ENCODE data around the gene CORO1C. TPM values are rescaled to one million over a fixed set of nuclear protein-coding genes. Genes with fewer than 3 reads are reported as not detected.
A peak's percentile ranks its signal among the peaks of the same experiment; 100 is the strongest.
"Not testable (repeated sequence)": the region's sequence is repeated elsewhere in the genome, so short reads cannot be mapped to it uniquely, and the experiment has no call there.

Gene CORO1C
- total RNA-seq, 1 donor from 2014 or later, result 166 TPM

GRCh38 chr12:108633534-108634248 is 97.6 kb downstream of the CORO1C start, which contains the start of gene SELPLG:
TSS of gene SELPLG (minus strand) at chr12:108633894. CDS start at chr12:108624307, 9,587 bp downstream.
- DNase-seq, result no peak

GRCh38 chr12:108633081-108633533 is 98.2 kb downstream of the CORO1C start:
- DNase-seq, result no peak

- not testable (repeated sequence) for DNase-seq
Measured at GRCh38 chr12:108631261-108631660, 100.1 kb downstream of the CORO1C start.

- no peak for DNase-seq
Measured at GRCh38 chr12:108630481-108631207, 100.7 kb downstream of the CORO1C start.

GRCh38 chr12:108629824-108630476 is 101.4 kb downstream of the CORO1C start:
- DNase-seq, result no peak

- no peak for DNase-seq
Measured at GRCh38 chr12:108629151-108629550, 102.2 kb downstream of the CORO1C start.

GRCh38 chr12:108627134-108627920 is 104.0 kb downstream of the CORO1C start:
- DNase-seq, result no peak

GRCh38 chr12:108625228-108625627 is 106.1 kb downstream of the CORO1C start:
- DNase-seq, result no peak

GRCh38 chr12:108623577-108623976 is 107.7 kb downstream of the CORO1C start:
- DNase-seq, result no peak

GRCh38 chr12:108622921-108623514 is 108.3 kb downstream of the CORO1C start:
- DNase-seq, result no peak

- no peak for DNase-seq
Measured at GRCh38 chr12:108622421-108622820, 108.9 kb downstream of the CORO1C start.

GRCh38 chr12:108621161-108621560 is 110.2 kb downstream of the CORO1C start:
- no peak for DNase-seq

GRCh38 chr12:108620236-108620879 is 111.0 kb downstream of the CORO1C start:
- no peak for DNase-seq

- no peak for DNase-seq
Measured at GRCh38 chr12:108619369-108620160, 111.8 kb downstream of the CORO1C start.

- not testable (repeated sequence) for DNase-seq
Measured at GRCh38 chr12:108618953-108619274, 112.4 kb downstream of the CORO1C start.

GRCh38 chr12:108618079-108618952 is 113.0 kb downstream of the CORO1C start:
- DNase-seq, result peak; percentile 50

GRCh38 chr12:108616941-108617858 is 114.1 kb downstream of the CORO1C start:
- DNase-seq, result no peak

GRCh38 chr12:108616359-108616758 is 115.0 kb downstream of the CORO1C start:
- no peak for DNase-seq

Data from occipital lobe (tissue), 2 donors.